Cortex of kidney (tissue), 1 donor: ENCODE results near the gene ST14.
"Not testable (repeated sequence)": the region's sequence is repeated elsewhere in the genome, so short reads cannot be mapped to it uniquely, and the experiment has no call there.

Source experiments
- DNase-seq: peaks from one replicate; lab custom pipeline; 2025; lab: John Stamatoyannopoulos, UW

ST14 gene

GRCh38 chr11:130209128-130209932 is 49.7 kb downstream of the ST14 start:
- no peak for DNase-seq

DNA sequence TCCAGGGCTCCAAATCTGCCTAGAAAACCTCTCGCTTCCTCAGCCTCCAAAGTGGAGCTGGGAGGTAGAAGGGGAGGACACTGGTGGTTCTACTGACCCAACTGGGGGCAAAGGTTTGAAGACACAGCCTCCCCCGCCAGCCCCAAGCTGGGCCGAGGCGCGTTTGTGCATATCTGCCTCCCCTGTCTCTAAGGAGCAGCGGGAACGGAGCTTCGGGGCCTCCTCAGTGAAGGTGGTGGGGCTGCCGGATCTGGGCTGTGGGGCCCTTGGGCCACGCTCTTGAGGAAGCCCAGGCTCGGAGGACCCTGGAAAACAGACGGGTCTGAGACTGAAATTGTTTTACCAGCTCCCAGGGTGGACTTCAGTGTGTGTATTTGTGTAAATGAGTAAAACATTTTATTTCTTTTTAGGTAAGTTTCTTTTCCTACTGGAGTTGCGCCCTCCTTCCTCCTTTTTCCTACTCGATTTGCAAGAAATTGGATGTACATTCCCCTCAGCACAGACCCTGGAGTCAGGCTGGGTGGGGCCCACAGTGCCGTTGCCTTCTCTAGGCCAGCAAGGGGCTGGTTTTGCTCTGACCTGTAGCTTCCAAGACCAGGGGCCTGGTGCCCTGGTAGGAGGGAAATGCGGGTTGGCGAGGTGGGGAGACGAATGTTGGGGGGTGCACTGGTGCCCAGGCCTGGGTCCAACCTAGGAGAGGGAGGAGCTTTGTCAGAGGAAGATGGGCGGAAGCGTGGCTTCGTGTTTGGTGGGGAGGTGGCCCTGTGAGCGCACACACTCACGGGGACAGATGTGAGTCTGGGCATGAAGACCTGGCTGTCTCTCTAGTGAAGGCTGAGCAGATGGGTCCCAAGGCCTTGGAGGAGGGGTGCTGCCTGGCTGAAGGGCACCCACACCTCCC is 50.6 kb downstream of the ST14 start:
- DNase-seq = no peak

DNA sequence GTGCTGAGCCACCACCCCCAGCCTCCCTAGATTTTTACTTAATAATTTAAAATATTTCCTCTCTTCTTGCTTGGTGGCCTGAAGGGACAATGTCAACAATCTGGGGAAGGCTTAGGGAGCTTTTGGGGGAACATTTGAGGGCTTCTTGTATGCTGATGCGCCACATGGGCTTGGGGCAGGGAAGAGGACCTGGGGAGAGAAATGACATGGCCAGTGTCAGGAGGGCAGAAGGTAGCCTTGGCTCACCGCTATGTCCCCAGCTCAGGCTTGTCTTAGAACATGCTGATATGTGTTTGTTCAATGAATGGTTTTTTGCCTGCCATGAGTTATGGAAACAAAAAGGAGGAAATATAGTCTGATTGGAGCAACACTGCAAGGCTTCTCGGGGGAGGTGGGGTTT is 51.6 kb downstream of the ST14 start:
- no peak for DNase-seq

DNA sequence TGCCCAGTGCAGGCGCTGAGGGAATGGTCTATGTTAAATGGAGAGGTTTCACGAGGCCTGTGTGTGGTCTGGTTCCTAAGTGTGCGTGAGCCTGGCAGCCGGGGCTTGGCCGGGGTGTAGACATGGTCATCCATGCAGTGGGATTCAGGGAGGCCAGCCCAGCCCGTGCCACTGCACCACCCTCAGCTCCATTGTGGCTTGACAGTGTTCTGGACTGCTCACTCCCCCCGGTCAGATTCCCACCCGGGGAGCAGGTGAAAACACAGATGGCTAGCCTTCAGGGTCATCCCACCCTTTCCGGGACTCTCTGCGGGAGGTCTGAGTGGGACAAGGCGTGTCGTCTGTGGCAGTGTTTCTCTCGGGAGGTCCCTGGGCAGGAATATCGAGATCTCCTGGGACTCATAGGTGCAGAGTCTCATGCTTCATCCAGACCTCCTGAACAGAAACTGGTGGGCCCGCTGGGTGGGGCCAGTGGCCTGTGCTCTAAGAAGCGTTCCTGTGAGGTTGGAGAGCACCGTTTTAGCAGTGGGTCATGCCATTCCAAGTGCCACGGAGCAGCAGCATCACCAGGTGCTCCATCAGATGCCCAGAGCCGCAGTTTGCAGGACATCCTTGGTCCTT is 52.3 kb downstream of the ST14 start:
- DNase-seq = no peak

DNA sequence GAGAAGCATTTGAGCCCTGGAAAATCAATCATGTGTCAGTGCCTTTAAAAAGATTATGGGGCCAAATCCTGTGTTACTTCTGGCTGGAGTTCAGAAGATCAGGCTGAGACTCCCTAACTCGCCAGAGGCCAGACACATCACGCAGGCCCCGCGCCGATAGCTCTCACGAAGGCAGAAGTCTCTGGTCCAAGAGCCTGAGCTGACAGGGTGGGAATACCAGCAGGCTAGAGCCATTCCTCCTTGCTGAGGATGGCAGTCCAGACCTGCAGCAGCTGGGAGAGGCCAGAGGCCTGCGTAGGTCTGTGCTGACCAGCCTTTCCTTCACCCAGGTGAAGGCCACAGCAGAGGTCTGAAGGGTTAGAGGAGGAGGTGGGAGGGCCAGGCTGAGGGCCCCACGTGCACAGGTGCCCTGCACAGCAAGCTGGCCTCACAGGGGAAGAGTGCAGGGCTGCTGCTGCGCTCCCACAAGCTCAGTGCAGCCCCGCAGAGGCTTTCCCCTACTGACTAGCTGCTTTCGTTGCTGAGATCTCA is 52.9 kb downstream of the ST14 start:
- no peak for DNase-seq

- DNase-seq = no peak
These were observed 53.8 kb downstream of the ST14 start for GRCh38 chr11:130213143-130213978.

- no peak for DNase-seq
These were observed 54.3 kb downstream of the ST14 start for GRCh38 chr11:130213979-130214281.

DNA sequence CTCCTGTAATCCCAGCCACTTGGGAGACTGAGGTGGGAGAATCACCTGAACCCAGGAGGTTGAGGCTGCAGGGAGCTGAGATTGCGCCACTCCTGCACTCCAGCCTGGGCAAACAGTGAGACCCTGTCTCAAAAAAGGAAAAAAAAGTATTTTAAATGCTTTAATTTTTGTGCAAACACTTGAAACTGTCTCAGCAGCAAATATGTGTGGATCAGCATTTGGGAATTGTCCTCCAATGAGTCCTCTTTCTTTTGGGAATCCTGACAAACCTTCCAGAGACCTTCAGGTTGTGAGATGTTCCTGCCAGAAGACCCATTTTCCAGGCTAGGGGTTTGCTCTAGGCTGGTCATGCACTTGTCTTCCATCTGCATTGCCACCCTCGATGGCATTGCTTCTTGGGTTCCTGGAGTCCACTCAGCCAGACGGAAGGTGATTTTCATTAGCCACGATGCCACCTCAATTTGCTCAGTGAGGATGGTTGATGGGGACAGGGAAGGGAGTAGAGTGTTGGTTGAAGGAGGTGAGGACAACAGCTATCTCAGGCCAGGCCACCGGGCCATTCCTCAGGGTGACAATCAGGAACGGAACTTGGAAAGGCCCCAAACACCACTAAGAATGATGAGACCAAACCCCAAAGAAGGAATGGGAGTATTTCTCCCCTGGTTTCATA is 55.4 kb downstream of the ST14 start:
- no peak for DNase-seq

GRCh38 chr11:130215531-130216220 is 56.1 kb downstream of the ST14 start:
- no peak for DNase-seq

DNA sequence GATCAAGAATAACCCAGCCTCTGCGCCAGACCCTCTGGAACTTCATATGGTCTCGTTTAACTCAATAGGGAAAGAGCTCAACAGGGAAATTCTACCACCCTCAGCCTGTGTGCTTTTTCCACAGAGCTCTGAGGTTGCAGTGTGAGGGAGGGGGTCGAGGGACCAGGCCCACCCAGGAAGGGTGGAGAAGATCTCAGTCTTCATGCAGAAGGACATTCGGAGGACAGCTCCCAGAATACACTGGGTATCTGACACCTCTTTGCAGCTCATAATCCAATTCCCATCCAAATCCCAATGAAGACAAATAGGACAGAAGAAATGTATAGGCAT is 56.6 kb downstream of the ST14 start:
- no peak for DNase-seq

DNA sequence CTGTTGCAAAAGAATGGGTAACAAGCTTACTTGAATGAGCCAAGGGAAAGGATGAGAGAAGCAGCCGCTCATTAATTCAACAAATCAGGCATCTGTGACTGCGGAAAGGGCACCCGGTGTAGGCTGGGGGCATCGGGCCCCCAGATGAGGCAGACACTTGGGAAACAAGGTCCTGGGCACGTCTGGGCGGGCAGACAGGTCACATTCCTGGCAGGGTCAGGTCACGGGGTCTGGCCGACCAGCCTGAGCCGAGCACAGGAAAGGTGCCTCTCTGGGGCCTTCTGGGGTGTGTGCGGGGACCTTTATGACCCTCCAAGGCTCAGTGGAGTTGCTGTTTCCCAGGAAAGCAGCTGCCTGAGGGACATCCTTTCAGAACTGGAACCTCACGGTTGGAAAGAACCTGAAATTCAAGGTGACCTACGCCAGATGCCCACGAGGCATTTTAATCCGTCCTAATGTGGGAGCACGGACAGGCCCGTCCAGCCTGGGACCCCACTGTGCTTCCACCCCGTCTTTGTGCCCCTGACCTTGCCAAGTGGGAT is 57.1 kb downstream of the ST14 start:
- DNase-seq = no peak

DNA sequence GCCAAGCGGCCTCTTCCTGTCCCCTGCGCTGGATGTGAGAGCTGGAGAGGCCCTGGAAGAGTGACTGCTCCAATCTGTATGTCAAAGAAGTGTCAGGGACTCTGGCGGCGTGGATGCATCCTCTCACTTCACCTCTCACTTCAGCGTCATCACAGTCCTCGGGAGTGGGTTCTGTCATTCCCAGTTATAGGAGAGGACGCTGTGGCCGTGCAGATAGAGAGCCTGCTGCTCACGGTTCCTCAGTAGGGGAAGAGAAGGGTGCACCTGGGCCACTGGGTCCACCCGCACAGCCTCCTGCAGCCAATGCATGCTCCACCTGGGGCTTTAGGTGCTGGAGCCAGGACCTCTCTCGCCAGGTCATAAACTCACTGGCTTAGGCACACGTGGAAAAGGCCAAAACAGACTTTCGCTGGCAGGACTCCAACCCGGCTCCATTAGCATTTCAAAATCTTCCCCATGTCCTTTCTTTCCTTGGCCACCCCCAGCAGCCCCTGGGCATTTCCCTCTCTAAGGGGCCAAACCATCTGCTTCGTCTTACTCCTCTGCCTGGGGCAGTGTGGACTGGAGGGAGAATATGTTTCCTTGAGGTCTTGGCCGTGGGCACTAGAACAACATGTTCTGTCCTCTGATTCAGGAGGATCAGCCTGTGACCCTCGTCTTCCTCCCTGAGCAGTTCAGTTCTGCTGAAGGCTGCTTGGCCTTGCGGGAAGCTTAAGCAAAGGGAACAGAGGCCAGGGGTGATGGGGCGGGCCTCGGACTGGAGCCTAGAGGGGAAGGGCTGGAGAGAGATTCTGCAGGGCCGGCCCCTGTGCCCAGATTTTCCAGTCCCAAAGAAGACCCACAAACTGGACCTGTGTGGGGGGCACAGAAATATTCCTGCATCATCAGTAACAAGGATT is 57.8 kb downstream of the ST14 start:
- DNase-seq = no peak

DNA sequence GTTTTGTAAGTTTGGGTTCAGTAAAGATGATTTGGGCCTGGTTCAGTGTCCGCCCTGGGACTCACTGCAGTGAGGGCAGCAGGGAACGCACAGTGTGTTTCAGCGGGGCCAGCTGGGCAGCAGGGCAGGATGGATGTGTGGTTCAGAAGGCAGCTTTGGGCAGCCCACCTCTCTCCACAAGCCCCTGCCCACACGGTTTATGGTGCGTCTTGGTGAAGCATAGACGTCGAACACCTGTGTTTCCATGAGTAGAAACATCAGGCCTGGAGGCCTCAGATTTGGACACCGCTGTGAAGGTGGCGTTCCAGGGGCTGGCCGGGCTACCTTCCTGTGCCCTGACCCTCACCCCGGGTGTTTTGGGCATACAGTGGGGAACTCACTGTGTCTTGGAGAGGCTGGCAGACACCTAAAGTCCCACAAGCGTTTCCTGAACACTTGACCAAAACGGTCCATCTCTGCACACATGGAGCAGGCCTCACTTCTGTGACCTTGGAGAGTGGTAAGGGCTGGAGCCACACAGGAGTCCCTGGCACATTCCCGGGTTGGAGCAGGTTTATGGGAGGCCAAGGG is 59.0 kb downstream of the ST14 start:
- DNase-seq = no peak

DNA sequence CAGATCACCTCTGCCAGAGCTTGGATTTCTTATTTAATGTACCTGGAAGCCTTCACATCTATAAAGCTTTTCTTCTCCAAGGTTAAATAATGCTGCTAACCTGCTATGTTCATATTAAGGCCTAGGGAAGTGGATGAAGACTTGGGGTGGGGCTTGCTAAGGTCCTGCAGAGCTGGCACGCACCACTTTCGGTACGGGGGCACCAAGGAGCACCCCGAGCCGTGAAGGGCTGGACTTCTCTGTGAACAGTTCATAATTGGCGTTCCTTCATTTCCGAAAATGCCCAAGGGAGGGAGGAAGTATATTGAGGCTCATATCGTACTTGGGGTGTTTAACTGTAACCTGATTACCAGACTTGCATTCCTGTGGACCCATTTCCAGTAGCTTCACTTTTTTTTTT is 59.6 kb downstream of the ST14 start:
- no peak for DNase-seq

DNA sequence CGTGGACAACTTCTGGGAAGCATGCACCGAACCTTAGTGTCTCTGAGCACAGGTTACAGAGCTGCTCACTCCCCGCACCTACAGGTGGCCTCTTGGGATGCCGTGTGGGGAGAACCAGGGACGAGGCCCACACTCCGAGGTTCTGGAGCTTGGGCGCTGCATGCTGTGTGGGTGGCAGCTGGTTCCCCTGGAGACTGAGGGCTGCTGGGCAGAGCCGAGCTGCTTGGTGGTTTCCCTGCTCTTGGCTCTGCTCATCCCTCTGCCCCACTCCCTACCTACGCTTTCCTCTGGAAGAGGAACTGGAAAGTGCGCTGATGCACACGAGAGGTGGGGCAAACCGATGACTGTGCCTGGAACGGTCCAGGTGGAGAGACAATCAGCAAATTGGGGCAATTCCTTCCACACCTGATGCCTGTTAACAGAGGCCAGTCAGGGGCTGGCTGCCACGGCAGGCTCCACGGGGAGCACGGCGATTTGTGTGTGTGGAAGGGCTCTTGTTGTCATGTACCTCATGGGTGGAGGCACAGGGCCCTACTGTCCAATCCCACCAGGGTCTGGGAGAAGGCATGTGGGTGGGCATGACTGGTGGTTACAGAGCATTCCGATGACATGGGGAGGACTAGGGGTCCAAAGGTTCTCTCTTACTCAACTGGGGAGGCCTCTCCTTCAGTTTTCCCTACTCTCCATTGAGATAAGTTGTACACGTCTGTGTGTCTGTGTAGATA is 60.9 kb downstream of the ST14 start:
- no peak for DNase-seq

- DNase-seq = no peak
These were observed 63.8 kb downstream of the ST14 start for GRCh38 chr11:130223291-130223971.

DNA sequence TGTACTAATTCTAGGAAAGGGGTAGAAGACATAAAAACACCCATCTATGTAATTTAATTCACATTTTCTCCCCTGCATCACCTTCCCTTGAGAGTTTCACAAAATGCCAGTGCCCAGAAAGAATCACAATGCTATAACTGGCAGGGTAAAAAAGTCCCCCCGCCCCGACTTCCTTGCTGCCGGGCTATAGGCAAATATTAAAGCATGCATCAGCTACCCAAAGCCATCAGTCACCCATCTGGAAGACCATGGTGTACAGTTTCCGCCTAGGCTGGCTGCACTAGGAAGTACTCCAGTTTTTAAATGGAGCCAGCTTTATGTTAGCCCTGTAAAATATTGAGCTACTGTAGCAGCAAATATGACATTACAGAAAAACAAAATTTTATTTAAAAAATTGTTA is 67.8 kb downstream of the ST14 start:
- DNase-seq = no peak

DNA sequence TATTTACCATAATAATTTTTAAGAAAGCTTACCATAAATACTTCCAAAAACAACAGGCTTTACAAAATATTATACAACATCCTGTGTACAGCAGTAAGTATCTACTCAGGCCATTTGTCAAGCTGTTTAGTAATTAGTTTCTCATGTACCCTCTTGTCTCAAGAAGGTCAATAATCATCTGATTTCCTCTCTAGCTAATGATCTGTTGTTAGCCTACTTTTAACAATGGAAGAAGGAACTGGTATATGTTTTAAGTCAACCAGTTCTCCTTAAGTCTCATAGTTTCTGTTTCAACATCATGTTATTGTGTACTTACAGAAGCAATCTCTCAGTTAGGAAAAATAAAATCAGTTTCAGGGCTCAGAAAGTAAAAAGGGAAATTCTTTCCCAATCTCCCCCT is 73.9 kb downstream of the ST14 start:
- DNase-seq = not testable (repeated sequence)
